HG02623 (cell line): ENCODE measurements around the gene CCL16.

Experiments used
- ATAC-seq: cut with Tn5 transposase; IDR thresholded peaks from one replicate; pipeline ENCODE4 v1.9.1; 2021; ENCODE audit warnings: moderate library complexity; ENCODE audit not compliant: unreplicated experiment

CCL16 gene

GRCh38 chr17:35988164-35988563 is 6.9 kb upstream of the CCL16 start:
- ATAC-seq = no peak

- ATAC-seq = no peak
These were observed 5.3 kb upstream of the CCL16 start, which contains the start of gene CCL14 for GRCh38 chr17:35986643-35987042. TSS of gene CCL14 (minus strand) at chr17:35986729. CDS start at chr17:35986649, 80 bp downstream.

- ATAC-seq = no peak
These were observed 2.8 kb upstream of the CCL16 start for GRCh38 chr17:35984140-35984539.

- no peak for ATAC-seq
These were observed 1.3 kb upstream of the CCL16 start for GRCh38 chr17:35982409-35983191.

- ATAC-seq = no peak
These were observed 622 bp upstream of the CCL16 start for GRCh38 chr17:35981908-35982330.

- no peak for ATAC-seq
These were observed 3.0 kb downstream of the CCL16 start for GRCh38 chr17:35978346-35978745.

GRCh38 chr17:35977509-35977908 is 3.8 kb downstream of the CCL16 start:
- ATAC-seq = no peak

- no peak for ATAC-seq
These were observed 7.7 kb downstream of the CCL16 start for GRCh38 chr17:35973333-35974260.

- ATAC-seq = no peak
These were observed 8.4 kb downstream of the CCL16 start for GRCh38 chr17:35972945-35973332.

GRCh38 chr17:35972535-35972934 is 8.8 kb downstream of the CCL16 start:
- no peak for ATAC-seq

- ATAC-seq = no peak
These were observed 9.2 kb downstream of the CCL16 start for GRCh38 chr17:35972066-35972465.

GRCh38 chr17:35969558-35970380 is 11.5 kb downstream of the CCL16 start:
- ATAC-seq = no peak

GRCh38 chr17:35968520-35969054 is 12.7 kb downstream of the CCL16 start:
- no peak for ATAC-seq

- ATAC-seq = no peak
These were observed 16.0 kb downstream of the CCL16 start for GRCh38 chr17:35965272-35965671.

GRCh38 chr17:35963663-35964062 is 17.6 kb downstream of the CCL16 start:
- ATAC-seq = no peak

GRCh38 chr17:35953720-35954119 is 27.6 kb downstream of the CCL16 start:
- no peak for ATAC-seq

- ATAC-seq = no peak
These were observed 31.9 kb downstream of the CCL16 start for GRCh38 chr17:35949401-35949800.

- ATAC-seq = no peak
These were observed 33.2 kb downstream of the CCL16 start for GRCh38 chr17:35948092-35948491.

GRCh38 chr17:35947156-35947585 is 34.1 kb downstream of the CCL16 start:
- no peak for ATAC-seq

- no peak for ATAC-seq
These were observed 37.1 kb downstream of the CCL16 start for GRCh38 chr17:35944151-35944550.

GRCh38 chr17:35943537-35943936 is 37.8 kb downstream of the CCL16 start, which contains the start of gene LYZL6:
TSS of gene LYZL6 (minus strand) at chr17:35943713. CDS start at chr17:35939356, 4,357 bp downstream.
- ATAC-seq = no peak
